Astrocyte (in vitro differentiated cells and primary cell): ENCODE data around the gene DNAJC30.

Experiments used
- EZH2 ChIP-seq: IDR thresholded peaks from 2 replicates; pipeline ENCODE4 v1.6.1; 2012; ENCODE audit warnings: mild to moderate bottlenecking, low read length, inconsistent platforms; ENCODE audit not compliant: insufficient read depth
- TF ChIP-seq, protein P1 (sequence below): IDR thresholded peaks from 2 replicates; pipeline ENCODE4 v1.5.1; 2011; ENCODE audit warnings: low read depth, mild to moderate bottlenecking, inconsistent platforms, low read length, moderate library complexity; ENCODE audit not compliant: insufficient read depth

DNA sequence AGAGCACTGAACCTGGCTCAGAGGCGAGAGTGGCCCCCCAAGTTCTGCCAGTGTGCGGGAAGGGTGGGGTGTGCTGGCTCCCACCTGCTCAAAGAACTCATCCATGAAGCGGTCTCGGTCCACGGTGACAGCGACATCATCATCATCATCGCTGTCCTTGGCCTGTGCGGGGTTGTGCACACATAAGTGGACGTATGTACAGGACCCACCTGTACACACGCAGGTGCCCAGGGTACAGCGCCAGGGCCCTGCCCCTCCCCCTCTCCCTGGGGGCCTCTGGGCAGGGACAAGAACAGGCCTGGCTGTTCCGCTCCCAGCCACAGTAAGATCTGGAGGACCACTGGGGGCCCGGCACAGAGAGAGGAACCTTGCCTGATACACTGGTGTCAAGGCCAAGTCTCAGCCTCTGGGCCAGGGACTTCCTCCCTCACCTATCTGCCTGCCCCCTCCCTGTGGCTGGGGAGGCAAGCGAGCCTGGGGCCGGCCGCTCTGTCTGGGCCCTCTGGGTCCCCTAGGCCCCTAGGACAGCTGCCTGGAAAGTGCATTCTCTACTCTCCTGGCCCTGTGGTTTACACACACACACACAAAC, 25.8 kb upstream of the DNAJC30 start:
- TF ChIP-seq, protein P1, sequence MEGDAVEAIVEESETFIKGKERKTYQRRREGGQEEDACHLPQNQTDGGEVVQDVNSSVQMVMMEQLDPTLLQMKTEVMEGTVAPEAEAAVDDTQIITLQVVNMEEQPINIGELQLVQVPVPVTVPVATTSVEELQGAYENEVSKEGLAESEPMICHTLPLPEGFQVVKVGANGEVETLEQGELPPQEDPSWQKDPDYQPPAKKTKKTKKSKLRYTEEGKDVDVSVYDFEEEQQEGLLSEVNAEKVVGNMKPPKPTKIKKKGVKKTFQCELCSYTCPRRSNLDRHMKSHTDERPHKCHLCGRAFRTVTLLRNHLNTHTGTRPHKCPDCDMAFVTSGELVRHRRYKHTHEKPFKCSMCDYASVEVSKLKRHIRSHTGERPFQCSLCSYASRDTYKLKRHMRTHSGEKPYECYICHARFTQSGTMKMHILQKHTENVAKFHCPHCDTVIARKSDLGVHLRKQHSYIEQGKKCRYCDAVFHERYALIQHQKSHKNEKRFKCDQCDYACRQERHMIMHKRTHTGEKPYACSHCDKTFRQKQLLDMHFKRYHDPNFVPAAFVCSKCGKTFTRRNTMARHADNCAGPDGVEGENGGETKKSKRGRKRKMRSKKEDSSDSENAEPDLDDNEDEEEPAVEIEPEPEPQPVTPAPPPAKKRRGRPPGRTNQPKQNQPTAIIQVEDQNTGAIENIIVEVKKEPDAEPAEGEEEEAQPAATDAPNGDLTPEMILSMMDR: no peak
- TF ChIP-seq EZH2: no peak
